Nephron (organoid): ENCODE measurements around the gene GORASP2.

ENCODE experiments used
- H3K27ac Mint-ChIP-seq, 3 experiments: 2 replicates each; pipeline ENCODE4 v1.8.0; 2020; ENCODE audit warnings: mixed read lengths in 3 of 3, mild to moderate bottlenecking in 2 of 3, moderate library complexity in 1 of 3
- H3K27me3 Mint-ChIP-seq: 2 replicates; pipeline ENCODE4 v1.8.0; 2021; ENCODE audit warnings: low read depth, mild to moderate bottlenecking, moderate library complexity, mixed read lengths
- H3K36me3 Mint-ChIP-seq: 2 replicates; pipeline ENCODE4 v1.8.0; 2020; ENCODE audit warnings: low read depth, mixed read lengths
- H3K4me1 Mint-ChIP-seq: 2 replicates; pipeline ENCODE4 v1.8.0; 2020; ENCODE audit warnings: mixed read lengths
- H3K4me3 Mint-ChIP-seq, 3 experiments: 2 replicates each; pipeline ENCODE4 v1.8.0; 2020; ENCODE audit warnings: mild to moderate bottlenecking in 3 of 3, mixed read lengths in 3 of 3, moderate library complexity in 2 of 3
- H3K9me3 Mint-ChIP-seq: 2 replicates; pipeline ENCODE4 v1.8.0; 2020; ENCODE audit warnings: mixed read lengths
- TF ChIP-seq, protein P1 (sequence below), 3 experiments: fragments of 200-600 bp; sonication (generic); IDR thresholded peaks; one replicate each; pipeline ENCODE4 v1.5.0; 2021; ENCODE audit warnings: antibody characterized with exemption in 3 of 3; ENCODE audit not compliant: unreplicated experiment in 3 of 3

Gene GORASP2

DNA sequence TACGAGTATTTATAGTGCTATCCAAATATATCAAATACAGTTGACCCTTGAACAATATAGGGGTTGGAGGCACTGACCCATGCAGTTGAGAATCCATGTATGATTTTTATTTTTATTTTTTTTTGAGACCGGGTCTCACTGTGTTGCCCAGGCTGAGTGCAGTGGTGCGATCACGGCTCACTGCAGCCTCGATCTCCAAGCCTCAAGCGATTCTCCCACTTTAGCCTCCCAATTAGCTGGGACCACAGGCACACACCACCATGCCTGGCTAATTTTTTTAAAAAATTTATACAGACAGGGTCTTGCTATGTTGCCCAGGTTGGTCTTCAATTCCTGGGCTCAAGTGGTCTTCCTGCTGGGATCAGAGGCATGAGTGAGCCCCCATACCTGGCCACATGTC is 70.6 kb downstream of the GORASP2 start:
- Mint-ChIP-seq H3K4me3 (no peak overlapping the region), H3K4me1 (no peaks in the 10 kb centered on the region), H3K27me3 (no peaks in the 10 kb centered on the region), H3K36me3 (peaks cover 70% of the 10 kb centered on the region), H3K9me3 (no peaks in the 10 kb centered on the region), H3K27ac (no peak overlapping the region)
- TF ChIP-seq, protein P1, sequence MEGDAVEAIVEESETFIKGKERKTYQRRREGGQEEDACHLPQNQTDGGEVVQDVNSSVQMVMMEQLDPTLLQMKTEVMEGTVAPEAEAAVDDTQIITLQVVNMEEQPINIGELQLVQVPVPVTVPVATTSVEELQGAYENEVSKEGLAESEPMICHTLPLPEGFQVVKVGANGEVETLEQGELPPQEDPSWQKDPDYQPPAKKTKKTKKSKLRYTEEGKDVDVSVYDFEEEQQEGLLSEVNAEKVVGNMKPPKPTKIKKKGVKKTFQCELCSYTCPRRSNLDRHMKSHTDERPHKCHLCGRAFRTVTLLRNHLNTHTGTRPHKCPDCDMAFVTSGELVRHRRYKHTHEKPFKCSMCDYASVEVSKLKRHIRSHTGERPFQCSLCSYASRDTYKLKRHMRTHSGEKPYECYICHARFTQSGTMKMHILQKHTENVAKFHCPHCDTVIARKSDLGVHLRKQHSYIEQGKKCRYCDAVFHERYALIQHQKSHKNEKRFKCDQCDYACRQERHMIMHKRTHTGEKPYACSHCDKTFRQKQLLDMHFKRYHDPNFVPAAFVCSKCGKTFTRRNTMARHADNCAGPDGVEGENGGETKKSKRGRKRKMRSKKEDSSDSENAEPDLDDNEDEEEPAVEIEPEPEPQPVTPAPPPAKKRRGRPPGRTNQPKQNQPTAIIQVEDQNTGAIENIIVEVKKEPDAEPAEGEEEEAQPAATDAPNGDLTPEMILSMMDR (IDR thresholded peaks at IDR 0.05; ENCODE audit: unreplicated experiment in 3 of 3): no peak

DNA sequence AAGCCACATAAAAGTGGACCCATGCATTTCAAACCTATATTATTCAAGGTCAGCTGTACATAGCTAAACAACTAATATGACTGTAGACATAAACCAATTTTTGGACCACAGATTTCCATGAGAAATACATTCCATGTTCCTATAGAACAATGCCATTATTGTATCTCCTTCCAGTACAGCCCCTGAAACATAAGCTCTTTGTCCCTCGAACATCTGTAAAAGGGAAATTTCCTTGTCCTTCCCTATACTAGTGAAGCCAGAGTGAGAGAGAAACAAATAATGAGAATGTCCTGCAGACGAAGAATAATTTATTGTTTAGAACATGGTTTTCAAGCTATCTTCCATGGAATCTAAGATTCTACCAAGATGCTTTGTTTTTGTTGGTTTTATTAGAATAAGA is 75.3 kb downstream of the GORASP2 start:
- no peaks in the 10 kb centered on the region for H3K4me1 Mint-ChIP-seq
- TF ChIP-seq, protein P1 (IDR thresholded peaks at IDR 0.05; ENCODE audit: unreplicated experiment in 3 of 3): no peak
- no peaks in the 10 kb centered on the region for H3K9me3 Mint-ChIP-seq
- no peak overlapping the region for H3K4me3 Mint-ChIP-seq
- H3K36me3 Mint-ChIP-seq: peaks cover 80% of the 10 kb centered on the region
- H3K27ac Mint-ChIP-seq: no peak overlapping the region
- no peaks in the 10 kb centered on the region for H3K27me3 Mint-ChIP-seq

DNA sequence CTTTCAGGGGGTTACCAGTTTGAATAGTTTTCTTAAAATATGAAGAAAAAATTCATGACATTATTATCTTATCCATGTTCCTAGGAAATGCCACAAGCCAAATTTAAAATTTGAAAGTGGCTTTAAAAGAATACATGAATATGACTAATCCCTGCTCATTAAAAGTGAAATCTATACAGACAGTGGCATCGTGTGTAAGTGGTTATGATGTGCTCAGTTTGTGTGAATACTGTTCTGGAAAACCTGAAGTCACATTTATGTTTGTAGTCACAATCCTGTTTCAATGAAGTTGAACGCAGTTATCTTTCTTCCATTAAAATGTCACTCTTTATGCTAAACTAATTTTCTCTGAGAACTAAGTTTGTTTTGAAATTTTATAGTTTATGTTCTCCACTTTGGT is 75.8 kb downstream of the GORASP2 start:
- TF ChIP-seq, protein P1 (IDR thresholded peaks at IDR 0.05; ENCODE audit: unreplicated experiment in 3 of 3): no peak
- Mint-ChIP-seq H3K36me3 (peaks cover 82% of the 10 kb centered on the region), H3K4me1 (no peaks in the 10 kb centered on the region), H3K27me3 (no peaks in the 10 kb centered on the region), H3K9me3 (no peaks in the 10 kb centered on the region), H3K4me3 (no peak overlapping the region), H3K27ac (no peak overlapping the region)

DNA sequence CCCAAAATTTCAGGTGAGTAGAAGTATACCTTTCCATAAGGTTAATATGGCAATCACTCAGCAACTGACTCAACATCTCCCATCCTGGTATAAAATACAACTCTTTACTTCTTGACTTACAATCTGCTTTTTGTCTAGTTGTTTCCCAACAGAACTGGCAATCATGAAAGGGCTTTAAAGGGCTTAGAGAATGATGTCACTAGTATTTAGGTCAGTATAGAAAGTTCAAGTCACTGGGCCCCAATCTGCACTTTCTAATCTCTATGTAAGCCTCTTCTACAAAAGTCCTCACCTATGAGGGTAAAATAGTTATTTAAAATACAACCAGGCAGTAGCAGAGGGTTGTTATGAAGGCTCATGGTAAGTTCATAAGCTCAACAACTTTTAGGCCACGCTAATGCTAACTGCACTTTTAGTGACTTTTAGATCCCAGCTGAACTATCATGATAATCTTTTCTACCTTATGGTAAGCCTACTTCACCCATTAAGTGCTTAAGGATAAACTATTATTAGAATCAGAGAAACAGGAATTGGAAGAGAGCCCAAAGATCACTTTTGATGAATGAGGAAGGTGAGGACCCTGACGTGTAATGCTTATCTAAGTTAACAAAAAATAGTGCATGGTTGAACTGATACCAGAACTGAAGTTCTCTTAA is 79.6 kb downstream of the GORASP2 start:
- Mint-ChIP-seq H3K4me1 (no peaks in the 10 kb centered on the region), H3K4me3 (no peak overlapping the region), H3K27ac (no peak overlapping the region), H3K27me3 (no peaks in the 10 kb centered on the region), H3K36me3 (peaks cover 72% of the 10 kb centered on the region), H3K9me3 (no peaks in the 10 kb centered on the region)
- TF ChIP-seq, protein P1 (IDR thresholded peaks at IDR 0.05; ENCODE audit: unreplicated experiment in 3 of 3): no peak

DNA sequence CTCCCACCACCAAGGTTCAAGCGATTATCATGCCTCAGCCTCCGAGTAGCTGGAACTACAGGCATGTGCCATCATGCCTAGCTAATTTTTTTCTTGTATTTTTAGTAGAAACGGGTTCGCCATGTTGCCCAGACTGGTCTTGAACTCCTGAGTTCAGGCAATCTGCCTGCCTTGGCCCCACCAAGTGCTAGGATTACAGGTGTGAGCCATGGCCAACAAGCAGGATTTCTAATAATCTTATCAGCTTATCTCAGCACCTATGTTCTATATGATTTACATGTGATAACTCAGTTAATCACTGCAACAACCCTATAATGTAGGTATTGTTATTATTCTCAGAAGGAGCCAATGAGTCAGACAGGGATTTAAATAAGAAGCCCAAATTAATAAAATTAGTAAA is 80.3 kb downstream of the GORASP2 start:
- Mint-ChIP-seq H3K27ac (no peak overlapping the region), H3K36me3 (peaks cover 70% of the 10 kb centered on the region)

DNA sequence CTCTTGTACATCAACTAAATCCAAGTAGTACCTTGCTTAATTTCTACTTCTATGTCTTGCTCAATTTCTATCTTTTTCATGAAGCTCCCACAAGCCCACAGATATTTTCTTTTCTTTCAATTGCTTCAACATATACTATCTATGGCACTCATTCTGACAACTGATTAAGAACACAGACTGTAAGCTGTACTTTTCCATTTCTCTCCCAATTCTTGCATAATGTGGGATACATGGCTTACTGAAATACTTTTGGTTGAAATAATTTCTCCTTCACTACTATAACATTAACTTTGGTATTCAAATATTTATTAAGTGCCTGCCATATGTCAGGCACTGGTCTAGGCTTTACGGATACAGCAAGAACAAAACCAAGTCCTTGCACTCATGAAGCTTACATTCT is 84.8 kb downstream of the GORASP2 start:
- no peak overlapping the region for H3K27ac Mint-ChIP-seq
- TF ChIP-seq, protein P1 (IDR thresholded peaks at IDR 0.05; ENCODE audit: unreplicated experiment in 3 of 3): no peak
- H3K36me3 Mint-ChIP-seq: peaks cover 49% of the 10 kb centered on the region
- no peak overlapping the region for H3K4me3 Mint-ChIP-seq
- H3K27me3 Mint-ChIP-seq: no peaks in the 10 kb centered on the region
- no peaks in the 10 kb centered on the region for H3K9me3 Mint-ChIP-seq
- H3K4me1 Mint-ChIP-seq: no peaks in the 10 kb centered on the region

More for the DNA sequence above, 80.3 kb downstream of the GORASP2 start:
- H3K4me1 Mint-ChIP-seq: no peaks in the 10 kb centered on the region
- no peak overlapping the region for H3K4me3 Mint-ChIP-seq
- H3K27me3 Mint-ChIP-seq: no peaks in the 10 kb centered on the region
- TF ChIP-seq, protein P1 (IDR thresholded peaks at IDR 0.05; ENCODE audit: unreplicated experiment in 3 of 3): no peak
- H3K9me3 Mint-ChIP-seq: no peaks in the 10 kb centered on the region
